H1 (cell line): ENCODE measurements around the gene MUC7. TPM values are rescaled to one million over a fixed set of nuclear protein-coding genes. Genes with fewer than 3 reads are reported as not detected.

Experiments used
- ASH2L ChIP-seq: fragments of 200-600, 300-600 bp; sonication (generic); IDR thresholded peaks from one replicate; pipeline ENCODE4 v1.7.1; 2017; ENCODE audit warnings: low read length
- CBX5 ChIP-seq: fragments of 300-800, 300-1000 bp; sonication (generic); IDR thresholded peaks from 2 replicates; pipeline ENCODE4 v1.7.1; 2016; ENCODE audit warnings: antibody characterized with exemption, low read length, low read depth
- CHD7 ChIP-seq: fragments of 300-600 bp; sonication (generic); IDR thresholded peaks from 2 replicates; pipeline ENCODE4 v1.7.1; 2012; ENCODE audit warnings: low read length, moderate library complexity, mild to moderate bottlenecking, inconsistent platforms; ENCODE audit not compliant: insufficient replicate concordance
- CREB1 ChIP-seq: IDR thresholded peaks from 2 replicates; pipeline ENCODE4 v1.6.1; 2012; ENCODE audit warnings: inconsistent platforms
- EGR1 ChIP-seq: IDR thresholded peaks from 2 replicates; pipeline ENCODE4 v1.6.1; 2011; ENCODE audit warnings: low read depth, low read length, borderline replicate concordance
- JUN ChIP-seq: IDR thresholded peaks from 2 replicates; pipeline ENCODE4 v1.6.1; 2011; ENCODE audit warnings: low read depth, mild to moderate bottlenecking, improper control_type of control experiment, low read length
- RNF2 ChIP-seq: fragments of 200-900, 300-1000 bp; sonication (generic); IDR thresholded peaks from 2 replicates; pipeline ENCODE4 v1.7.1; 2016; ENCODE audit warnings: borderline replicate concordance, low read depth, mild to moderate bottlenecking, antibody characterized with exemption, low read length; ENCODE audit not compliant: poor library complexity, severe bottlenecking; ENCODE audit errors: missing control alignments
- SIN3A ChIP-seq, 2 experiments: IDR thresholded peaks in 1 of 2; conservative IDR thresholded peaks in 1 of 2; 2 replicates each; pipeline ENCODE4 v1.6.1; 2011 to 2012; ENCODE audit warnings: low read length in 2 of 2, improper control_type of control experiment in 1 of 2, low read depth in 1 of 2, mild to moderate bottlenecking in 1 of 2
- TAF1 ChIP-seq: IDR thresholded peaks from 2 replicates; pipeline ENCODE4 v1.6.1; 2011; ENCODE audit warnings: mild to moderate bottlenecking, low read depth, low read length
- TBP ChIP-seq: IDR thresholded peaks from 2 replicates; pipeline ENCODE4 v1.6.1; 2011; ENCODE audit warnings: low read depth, low read length, improper control_type of control experiment
- polyA plus RNA-seq, 7 experiments: library from polyadenylated mRNA; depleted of rRNA in 3 of 7; stranded (reverse) in 5 of 7; unstranded in 2 of 7; fragments of >200 nt in 5 of 7; fragments of 200-250 nt in 2 of 7; gene quantifications; 1 replicate in 5 of 7; 2 replicates in 1 of 7; 4 replicates in 1 of 7; pipeline versions ENCODE4 v1.2.1 to v1.2.3, GENCODE V29; 2011 to 2013; ENCODE audit warnings: missing spikeins in 2 of 7, mixed read lengths in 2 of 7
- total RNA-seq: library from RNA; stranded (reverse); fragmentation: NEBNext Ultra II Directional; extraction: Animal tissue kit (Norgen Biotek cat#: 25700); gene quantifications from 2 replicates; pipeline ENCODE4 v1.2.1, GENCODE V29; 2021

MUC7 gene
- total and polyA plus RNA-seq, 2 of the 8 experiments (the other 6 are each of a cell fraction or from before 2014, with no cell fraction given), result not detected

DNA sequence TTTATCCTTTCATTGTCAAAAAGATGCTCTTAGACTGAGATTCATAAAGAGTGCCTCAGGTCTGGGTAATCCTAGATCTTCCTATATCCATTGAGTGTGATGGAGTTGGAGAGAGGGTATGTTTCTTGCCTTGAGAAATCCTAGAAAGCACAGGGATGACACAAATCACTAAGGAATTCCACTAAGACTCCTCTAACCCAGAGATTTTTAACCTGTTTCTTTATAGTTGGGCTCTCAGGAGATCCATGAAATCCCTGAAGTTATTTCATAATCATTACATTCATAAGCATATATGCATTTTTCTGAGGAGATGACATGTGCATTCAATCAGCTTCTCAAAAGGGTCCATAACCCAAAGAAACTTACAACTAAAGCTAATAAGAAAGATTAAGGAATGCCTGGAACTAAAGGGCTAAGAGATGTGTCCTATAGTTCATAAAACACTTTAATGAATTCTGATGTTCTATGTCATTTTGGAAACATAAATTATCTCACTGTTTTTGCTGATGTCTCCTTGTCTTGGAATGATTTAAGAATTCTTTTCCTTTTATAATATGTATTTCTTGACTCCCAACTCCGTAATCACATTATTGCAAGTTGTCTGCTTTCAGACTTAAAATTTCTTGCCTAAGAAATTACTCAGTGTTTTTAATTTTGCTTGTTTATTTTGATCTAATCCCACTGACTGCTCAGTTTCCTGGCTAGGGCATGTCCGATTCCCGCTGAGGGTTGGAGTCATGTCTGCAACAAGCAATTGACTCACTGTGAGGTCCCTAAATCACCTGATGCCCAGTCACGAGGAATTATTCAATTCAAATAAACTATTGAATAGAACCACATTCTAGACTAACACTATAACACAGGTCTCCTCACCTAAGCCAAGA lies 43.6 kb downstream of the MUC7 start (continued):
- TF ChIP-seq CHD7, result no peak
- no peak for TF ChIP-seq RNF2
- TF ChIP-seq JUN, result no peak
- TF ChIP-seq ASH2L, result no peak
- no peak for TF ChIP-seq TAF1
- no peak for TF ChIP-seq TBP
- no peak for TF ChIP-seq CBX5
- TF ChIP-seq CREB1, result no peak
- no peak for TF ChIP-seq EGR1
- TF ChIP-seq SIN3A (conservative IDR thresholded peaks at IDR 0.05 in 1 of 2, IDR thresholded peaks at IDR 0.05 in 1 of 2; ENCODE audit: low read depth in 1 of 2, low read length in 2 of 2), result no peak
